GM19467 (cell line): ENCODE results near the gene ARL2BP.
A peak's percentile ranks its signal among the peaks of the same experiment; 100 is the strongest.
"Not testable (repeated sequence)": the region's sequence is repeated elsewhere in the genome, so short reads cannot be mapped to it uniquely, and the experiment has no call there.

Experiments
- ATAC-seq: cut with Tn5 transposase; IDR thresholded peaks from one replicate; pipeline ENCODE4 v1.9.1; 2021; ENCODE audit warnings: mild to moderate bottlenecking, moderate library complexity; ENCODE audit not compliant: unreplicated experiment

Gene ARL2BP

DNA sequence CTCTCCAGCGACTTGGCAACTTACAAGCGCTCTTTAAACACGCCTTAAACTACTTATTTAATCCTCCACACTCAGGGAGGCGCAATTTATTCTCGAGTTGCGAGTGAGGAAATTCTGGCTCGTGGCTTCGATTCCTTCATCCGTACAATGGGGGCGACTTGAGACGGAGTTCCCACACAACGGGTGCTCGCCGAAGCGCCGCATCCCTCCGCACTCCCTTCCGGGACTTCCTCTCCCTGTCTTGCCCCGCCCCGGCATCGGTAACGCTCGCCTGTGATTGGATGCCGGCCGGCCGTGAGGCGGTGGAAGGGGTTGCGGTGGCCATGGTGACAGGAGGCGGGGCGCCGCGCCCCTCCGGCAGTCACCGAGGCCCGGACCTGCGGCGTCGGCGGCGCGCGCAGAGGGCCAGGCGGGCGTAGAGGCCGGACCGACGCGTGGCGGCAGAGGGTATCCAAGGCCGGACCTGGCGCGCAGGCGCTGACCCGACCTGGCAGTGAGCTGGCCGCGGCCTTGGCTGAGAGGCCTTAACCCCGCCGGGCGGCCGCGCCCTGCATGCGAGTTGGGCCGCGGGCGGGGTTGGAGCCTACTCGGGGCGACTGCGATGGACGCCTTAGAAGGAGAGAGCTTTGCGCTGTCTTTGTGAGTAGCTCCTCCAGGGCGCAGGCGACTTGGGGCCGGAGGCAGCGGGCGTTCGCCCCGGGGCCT, at the start of gene ARL2BP:
Gene ARL2BP, plus strand, starts transcription at position 493 of the 705 bp plus-strand sequence. Its CDS starts 109 bp downstream, at position 602.
- ATAC-seq, result peak; percentile 89

DNA sequence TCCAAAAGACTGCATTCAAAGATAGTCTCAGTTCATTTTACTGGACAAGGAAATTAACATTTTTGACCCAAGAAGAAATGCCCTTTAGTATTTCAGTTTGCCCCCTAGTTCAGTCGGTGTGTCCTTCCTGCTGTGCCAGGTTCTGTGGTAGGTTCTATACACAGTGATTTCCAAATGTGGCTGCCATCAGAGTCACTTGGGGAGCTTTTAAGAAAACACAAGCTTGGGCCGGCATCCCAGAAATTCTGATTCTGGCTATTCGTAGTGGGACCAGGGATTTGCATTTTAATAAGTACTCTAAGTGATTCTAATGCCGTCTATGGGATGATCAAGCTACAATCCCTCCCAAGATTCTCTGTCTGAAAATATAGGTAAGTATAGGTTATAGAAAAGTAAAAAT, 48.8 kb upstream of the ARL2BP start:
- no peak for ATAC-seq

DNA sequence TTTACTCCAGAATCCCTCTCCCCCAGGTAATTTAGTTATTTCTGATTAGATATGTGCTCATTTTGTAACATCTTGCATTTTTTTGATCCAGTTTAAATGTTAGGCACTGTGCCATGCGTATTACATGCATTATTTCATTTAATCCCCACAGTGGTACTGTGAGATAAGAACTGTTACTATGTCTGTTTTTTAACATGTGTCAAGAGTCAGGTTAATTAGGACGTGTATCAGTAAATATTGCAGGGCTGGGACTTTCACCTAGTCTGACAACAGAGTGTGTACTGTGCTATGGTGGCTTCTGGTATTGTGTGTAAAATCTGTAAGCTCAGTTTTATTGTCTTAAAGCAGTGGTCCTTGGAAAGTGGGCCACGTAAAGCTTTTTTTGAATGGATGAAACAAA, 48.3 kb upstream of the ARL2BP start:
- no peak for ATAC-seq

DNA sequence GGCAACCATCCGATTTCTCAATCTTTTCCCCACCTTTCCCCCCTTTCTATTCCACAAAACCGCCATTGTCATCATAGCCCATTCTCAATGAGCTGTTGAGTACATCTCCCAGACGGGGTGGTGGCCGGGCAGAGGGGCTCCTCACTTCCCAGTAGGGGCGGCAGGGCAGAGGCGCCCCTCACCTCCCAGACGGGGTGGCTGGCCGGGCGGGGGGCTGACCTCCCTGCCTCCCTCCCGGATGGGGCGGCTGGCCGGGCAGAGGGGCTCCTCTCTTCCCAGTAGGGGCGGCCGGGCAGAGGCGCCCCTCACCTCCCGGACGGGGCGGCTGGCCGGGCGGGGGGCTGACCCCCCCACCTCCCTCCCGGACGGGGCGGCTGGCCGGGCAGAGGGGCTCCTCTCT, 44.7 kb upstream of the ARL2BP start:
- not testable (repeated sequence) for ATAC-seq

DNA sequence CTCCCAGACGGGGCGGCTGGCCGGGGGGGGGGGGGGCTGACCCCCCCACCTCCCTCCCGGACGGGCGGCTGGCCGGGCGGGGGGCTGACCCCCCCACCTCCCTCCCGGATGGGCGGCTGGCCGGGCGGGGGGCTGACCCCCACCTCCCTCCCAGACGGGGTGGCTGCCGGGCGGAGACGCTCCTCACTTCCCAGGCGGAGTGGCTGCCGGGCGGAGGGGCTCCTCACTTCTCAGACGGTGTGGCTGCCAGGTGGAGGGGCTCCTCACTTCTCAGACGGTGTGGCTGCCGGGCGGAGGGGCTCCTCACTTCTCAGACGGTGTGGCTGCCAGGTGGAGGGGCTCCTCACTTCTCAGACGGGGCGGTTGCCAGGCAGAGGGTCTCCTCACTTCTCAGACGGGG, 44.1 kb upstream of the ARL2BP start:
- ATAC-seq, result not testable (repeated sequence)

DNA sequence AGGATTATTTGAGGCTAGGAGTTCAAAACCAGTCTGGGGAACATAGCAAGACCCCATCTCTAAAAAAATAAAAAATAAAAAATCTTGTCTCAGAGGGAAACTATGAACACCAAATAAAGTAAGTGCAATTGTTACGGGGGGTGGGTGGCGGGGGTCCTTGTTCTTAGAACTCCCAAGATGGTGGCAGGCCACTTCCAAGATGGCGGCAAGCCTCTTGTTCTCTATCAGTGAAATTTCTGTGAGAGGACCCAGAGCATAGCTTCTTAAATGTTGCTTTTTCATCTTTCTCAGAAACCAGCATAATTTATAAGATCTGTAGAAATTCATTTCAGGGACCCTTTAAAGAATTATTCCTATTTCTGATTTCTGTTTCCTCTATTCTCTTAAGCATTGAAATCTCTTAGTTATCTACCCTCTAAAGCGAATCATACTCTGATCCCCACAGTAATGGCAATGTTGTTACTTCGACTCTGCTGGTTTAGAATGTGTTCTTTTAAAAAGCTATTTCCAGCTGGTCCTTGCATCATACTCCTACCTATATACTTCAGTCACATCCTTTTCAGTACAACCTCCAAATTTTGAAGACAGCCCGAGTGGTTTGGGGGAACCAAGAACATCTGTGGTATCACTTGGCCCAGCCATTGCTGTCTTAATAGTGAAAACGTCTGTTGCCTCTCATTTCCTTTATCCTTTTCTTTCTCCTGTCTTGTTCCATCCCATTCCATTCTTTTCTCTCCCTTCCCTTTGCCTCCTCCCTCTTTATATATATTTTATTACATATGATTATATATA, 42.8 kb upstream of the ARL2BP start:
- no peak for ATAC-seq

DNA sequence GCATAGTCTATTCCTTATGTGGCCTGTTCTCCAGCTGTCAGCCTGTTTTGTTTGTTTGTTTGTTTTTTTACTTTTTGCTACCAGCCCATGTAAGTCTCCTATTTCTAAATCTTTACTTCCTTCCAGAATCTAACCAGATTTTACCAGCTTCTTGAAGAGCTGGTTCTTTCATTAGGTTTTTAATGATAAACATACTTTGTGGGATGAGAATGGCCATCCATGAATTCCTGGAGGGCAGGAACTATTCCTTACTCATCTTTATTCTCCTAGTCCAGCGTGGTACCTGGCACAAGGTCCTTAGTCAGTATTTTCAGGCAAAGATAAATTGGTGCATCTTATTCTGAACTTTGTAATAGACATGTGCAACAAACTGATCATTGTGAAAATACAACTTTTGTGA, 41.6 kb upstream of the ARL2BP start:
- no peak for ATAC-seq

DNA sequence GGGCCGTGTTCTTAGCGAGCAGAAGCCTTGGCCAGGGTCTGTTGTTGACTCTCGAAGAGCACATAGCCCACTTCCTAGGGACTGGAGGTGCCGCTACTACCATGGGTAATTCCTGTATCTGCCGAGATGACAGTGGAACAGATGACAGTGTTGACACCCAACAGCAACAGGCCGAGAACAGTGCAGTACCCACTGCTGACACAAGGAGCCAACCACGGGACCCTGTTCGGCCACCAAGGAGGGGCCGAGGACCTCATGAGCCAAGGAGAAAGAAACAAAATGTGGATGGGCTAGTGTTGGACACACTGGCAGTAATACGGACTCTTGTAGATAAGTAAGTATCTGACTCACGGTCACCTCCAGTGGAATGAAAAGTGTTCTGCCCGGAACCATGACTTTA, 40.4 kb upstream of the ARL2BP start:
- no peak for ATAC-seq

DNA sequence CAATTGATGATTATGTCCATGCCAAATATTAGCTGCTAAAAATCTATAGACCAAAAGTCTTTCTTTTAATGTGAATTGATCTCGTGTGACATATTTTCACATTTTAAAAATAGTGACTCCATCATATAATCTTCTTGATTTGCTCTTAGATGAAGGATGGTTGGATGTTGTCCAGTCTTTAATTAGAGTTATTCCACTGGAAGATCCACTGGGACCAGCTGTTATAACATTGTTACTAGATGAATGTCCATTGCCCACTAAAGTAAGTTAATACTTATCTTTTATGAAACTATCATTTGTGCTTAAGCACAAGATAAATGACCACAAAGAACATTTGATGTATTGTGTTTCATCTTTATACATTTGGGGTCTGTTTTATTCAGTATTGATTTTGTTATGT, 36.1 kb upstream of the ARL2BP start:
- no peak for ATAC-seq

DNA sequence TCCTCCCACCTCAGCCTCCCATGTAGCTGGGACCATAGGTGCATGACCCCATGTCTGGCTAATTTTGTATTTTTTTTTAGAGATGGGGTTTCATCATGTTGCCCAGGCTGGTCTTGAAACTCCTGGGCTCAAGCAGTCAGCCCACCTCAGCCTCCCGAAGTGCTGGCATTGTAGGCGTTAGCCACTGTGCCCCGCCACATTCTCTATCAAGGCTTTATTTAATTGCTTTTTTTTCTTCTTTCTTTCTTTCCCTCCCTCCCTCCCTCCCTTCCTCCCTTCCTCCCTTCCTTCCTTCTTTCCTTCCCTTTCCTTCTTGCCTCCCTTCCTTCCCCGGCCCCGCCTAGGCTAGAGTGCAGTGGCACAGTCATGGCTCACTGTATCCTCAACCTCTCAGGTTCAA, 35.3 kb upstream of the ARL2BP start:
- no peak for ATAC-seq

DNA sequence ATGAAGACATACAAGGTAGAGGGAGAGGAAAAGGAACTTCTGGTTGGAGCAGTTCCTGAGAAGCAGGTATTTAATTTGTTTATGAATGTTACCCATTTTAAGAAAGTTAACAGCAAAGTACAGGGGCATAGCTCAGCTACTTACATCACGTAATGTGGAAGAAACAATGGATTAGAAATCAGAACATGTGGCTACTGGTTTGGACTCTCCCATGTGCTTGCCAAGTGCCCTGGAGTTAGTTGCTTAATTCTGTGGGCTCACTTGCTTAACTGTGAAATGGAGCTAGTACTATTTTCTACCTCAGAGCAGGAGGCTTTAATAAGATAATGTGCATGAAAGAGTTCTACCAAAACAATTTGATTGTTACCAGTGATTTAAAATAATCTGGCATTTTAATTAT, 31.6 kb upstream of the ARL2BP start:
- ATAC-seq, result no peak

DNA sequence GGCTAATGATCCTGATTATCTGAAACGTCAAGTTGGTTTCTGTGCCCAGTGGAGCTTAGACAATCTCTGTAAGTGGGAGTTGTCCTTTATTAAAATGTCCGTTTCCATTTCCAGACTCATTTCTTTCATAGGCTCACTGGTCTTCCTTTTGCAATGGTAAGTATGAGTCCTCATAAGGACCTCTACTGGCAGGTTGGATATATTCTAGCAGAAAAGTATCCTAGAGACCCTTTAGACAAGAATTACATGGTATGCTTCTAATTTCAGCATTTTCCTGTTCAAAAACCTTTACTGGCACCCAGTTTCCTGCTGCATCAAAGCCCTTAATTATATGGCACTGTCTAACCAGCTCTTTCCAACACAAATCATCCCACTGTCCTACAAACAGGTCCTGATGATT, 28.1 kb upstream of the ARL2BP start:
- ATAC-seq, result no peak

DNA sequence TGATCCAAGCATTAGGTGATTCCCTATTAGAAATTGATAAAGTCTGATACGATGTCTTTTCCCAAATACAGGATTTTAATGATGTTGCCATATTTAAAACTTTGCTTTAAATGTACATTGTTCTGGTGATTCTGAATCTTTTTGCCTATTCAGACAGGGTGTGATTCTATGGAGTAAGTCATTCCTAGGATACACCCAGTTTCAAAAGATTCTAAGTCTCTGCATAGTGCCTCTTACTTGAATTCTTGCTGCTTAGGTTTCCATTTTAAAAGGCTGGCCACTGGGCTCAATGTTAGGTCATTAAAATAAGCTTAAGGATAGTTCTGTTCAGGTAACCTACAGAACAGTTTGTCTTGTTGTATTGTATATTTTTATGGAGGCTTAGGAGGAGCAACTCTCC, 22.0 kb upstream of the ARL2BP start:
- no peak for ATAC-seq

DNA sequence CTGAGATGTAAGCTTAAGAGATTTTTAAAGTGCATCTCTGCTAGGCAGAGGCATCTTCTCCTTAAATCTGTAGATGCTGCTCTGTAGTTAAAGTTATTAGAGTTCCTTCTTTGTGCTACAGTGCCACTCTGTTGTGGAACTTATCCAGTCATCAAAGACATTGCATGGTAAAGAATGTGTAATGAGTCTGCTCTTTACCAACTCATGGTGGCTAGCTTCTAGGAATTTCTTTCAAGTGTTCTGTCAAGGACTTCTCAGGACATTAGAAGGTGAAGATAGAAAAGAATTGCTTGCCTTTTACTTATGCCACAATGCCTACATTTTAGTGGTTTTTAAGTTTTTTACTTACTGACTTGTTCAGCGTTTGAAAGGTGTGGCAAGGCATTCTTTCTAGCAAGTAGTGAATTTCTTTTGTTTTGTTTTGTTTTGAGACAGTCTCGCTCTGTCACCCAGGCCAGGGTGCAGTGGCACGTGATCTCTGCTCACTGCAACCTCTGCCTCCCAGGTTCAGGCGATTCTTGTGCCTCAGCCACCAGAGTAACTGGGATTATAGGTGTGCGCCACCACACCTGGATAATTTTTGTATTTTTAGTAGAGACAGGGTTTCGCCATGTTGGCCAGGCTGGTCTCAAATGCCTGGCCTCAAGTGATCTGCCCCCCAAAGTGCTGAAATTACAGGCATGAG, 20.3 kb upstream of the ARL2BP start:
- ATAC-seq, result no peak

DNA sequence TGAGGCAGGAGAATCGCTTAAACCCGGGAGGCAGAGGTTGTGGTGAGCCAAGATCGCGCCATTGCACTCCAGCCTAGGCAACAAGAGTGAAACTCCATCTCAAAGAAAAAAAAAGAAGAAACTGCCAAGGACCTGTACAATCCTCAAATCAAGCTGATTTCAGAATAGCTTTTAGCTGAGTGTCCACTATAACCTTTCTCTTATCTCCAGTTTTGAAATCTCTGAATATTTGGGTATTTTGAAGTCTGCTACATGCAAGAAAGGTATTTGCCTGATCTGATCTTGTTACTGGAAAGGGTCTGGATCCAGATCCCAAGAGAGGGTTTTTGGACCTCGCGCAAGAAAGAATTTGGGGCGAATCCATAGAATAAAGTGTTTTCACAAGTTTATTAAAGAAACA, 19.1 kb upstream of the ARL2BP start:
- ATAC-seq, result no peak

DNA sequence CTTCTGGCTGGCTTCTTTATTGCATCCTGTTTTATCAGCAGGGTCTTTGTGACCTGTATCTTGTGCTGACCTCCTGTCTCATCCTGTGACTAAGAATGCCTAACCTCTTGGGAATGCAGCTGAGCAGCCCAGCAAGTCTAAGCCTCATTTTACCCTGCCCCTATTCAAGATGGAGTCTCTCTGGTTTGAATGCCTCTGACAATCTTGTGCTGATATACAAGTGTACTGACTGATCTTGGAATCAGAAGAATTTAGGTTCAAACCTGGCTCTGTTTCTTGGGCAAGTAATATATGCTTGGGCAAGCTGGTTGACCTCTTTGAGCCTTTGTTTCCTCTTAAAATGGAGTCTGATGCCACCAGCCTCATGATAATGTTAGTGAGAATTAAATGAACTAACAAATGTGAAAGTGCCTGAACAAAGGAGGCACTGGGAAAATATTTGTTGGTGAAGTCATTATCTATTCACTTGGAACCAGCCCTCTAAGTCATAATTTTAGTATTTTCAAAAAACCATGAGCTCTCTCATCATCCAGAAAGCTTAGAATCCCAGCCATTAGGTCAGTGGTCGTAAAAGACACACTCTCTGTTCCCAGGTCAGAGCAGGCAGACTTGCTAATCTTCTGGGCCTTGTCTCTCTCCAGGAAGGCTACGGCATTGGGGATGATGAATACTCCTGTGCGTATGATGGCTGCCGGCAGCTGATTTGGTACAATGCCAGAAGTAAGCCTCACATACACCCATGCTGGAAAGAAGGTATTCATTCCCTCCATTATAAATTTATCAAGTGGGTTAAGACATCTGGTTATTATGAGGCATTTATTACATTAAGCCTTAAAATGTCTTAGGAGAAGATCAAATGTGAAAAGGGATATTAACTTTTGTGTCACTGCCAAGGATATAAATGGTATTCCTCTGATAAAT, 18.1 kb upstream of the ARL2BP start:
- no peak for ATAC-seq

DNA sequence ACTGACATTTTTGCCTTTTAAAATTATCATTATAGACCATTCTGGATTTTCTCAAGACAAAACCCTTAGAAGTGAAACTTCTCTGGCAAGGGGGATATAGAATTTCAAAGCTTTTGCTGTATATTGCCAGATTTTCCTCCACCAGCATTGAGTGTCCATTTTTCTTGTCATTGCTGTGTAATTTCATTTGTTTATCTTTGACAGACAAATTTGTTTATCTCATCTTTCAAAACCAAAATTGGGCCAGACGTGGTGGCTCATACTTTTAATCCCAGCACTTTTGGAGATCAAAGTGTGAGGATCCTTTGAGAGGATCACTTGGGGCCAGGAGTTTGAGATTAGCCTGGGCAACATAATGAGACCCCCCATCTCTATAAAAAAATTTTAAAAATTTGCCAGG, 16.0 kb upstream of the ARL2BP start:
- no peak for ATAC-seq

DNA sequence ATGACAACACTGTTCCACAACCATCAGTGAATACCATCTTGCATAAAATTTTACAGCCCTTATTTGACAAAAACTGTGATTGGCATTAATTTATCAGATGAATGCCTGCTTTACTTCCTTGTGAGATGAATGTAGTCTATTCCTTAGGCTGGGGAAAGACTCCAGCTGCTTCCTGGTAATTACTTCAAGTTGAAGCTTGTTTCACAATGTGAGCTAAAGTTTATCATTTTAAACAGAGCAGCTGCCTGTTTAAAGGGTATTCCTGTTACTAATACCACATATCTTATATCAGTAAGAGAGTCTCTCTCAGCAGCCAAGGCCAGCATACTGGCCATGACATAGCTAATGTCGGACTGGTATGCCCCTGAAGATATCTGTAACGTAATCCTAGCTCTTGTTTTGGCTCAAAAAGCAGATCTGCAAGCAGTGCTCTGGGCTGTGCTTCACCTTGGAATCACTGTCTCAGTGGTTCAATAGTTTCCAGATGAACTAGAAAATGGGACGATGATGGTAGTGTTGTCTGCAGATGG, 13.2 kb upstream of the ARL2BP start:
- no peak for ATAC-seq

DNA sequence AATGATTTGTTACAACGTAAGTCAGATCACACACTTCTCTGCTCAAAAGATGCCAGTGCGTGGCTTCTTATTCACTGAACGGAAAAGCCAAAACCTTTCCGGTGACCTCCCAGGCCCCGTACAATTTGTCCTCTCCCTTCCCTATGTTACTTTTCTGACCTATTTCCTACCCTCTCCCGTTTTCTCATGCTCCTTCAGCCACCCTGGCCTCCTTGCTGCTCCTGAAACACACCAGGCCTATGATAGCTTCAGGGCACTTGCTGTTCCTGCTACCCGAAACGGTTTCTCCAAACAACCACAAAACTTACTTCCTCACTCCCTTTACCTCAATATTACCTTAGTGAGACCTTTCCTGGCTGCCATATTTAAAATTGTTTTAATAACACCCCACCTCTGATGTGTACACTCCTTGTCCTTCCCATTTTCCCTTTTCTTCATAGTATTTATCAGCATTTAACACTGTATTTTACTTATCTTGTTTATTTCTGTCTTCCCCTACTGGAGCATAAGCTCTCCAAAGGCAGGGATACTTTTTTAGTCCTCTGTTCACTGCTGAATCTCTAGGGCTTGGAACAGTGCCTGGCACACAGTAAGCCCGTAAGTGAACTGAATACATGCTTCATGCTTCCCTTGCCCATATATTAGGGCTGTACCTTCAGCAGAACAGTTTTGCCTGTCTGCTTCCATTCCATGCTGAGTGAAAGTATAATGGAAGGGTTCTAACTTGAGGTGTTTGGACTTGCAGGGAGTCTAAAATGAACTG, 10.9 kb upstream of the ARL2BP start:
- ATAC-seq, result no peak

DNA sequence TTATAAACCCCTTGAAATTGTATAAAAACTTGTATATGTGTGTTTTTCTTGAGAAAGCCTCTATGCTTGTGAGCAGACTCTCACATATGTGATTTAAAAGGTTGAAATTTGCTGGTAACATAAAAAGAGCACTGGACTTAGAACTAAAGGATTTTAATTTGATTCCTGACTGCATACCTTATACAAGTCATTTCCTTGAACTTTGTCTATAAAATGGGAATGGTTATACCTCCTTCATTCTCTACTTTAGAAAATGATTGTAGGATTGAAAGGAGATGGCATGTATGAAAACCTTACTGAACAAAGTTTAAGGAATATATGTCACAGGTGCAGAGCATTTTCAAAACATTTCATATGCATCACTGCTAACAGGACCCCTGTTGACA, 10.4 kb upstream of the ARL2BP start:
- ATAC-seq, result no peak
